T-cell (primary cell): ENCODE results near the gene KIF1A. TPM values are rescaled to one million over a fixed set of nuclear protein-coding genes. Genes with fewer than 3 reads are reported as not detected.
A peak's percentile ranks its signal among the peaks of the same experiment; 100 is the strongest.

Experiments
- ATAC-seq, 4 experiments: fragments of 200-7000 bp in 3 of 4; fragments of 150-1000 bp in 1 of 4; cut with Tn5 transposase; replicated peaks in 1 of 4; 1 replicate in 3 of 4; 2 replicates in 1 of 4; pipeline ENCODE4 v1.10.0; 2021; ENCODE audit warnings: moderate library complexity in 3 of 4, mild to moderate bottlenecking in 2 of 4, moderate number of reproducible peaks in 1 of 4
- CTCF ChIA-PET, 2 donors: fragments of 300-600 bp; sonication (Branson Sonifier 250); formaldehyde crosslinking; loops; one replicate each; lab custom pipeline; 2022; ENCODE audit warnings: antibody characterized with exemption in 2 of 2; lab: Charles Lee
- POLR2A ChIA-PET, 2 donors: fragments of 300-600 bp; sonication (Branson Sonifier 250); formaldehyde crosslinking; loops; one replicate each; lab custom pipeline; 2022; ENCODE audit warnings: antibody characterized with exemption in 2 of 2; lab: Charles Lee
- DNase-seq, 35 experiments: peaks; one replicate each; pipeline versions ENCODE4 v3.0.0 to v3.0.0-alpha.2; 2013 to 2023
- H3K27ac ChIP-seq: one replicate; pipeline ENCODE4 v1.5.1; 2013; ENCODE audit warnings: low read length
- H3K27me3 ChIP-seq, 2 experiments: replicated peaks in 1 of 2; 1 replicate in 1 of 2; 2 replicates in 1 of 2; pipeline versions ENCODE4 v1.6.1 to v1.7.0; 2013; ENCODE audit warnings: low read length in 1 of 2, mixed read lengths in 1 of 2; ENCODE audit not compliant: control insufficient read depth in 2 of 2, insufficient read depth in 2 of 2; ENCODE audit errors: extremely low read depth in 1 of 2
- H3K36me3 ChIP-seq, 2 donors: 1 replicate in 1 of 2; 2 replicates in 1 of 2; pipeline versions ENCODE4 v1.6.1 to v1.7.0; 2013; ENCODE audit warnings: low read length in 1 of 2; ENCODE audit not compliant: control insufficient read depth in 2 of 2, insufficient read depth in 1 of 2; ENCODE audit errors: extremely low read depth in 1 of 2
- H3K4me1 ChIP-seq, 2 experiments: 1 replicate in 1 of 2; 2 replicates in 1 of 2; pipeline versions ENCODE4 v1.6.1 to v1.7.0; 2013; ENCODE audit warnings: low read length in 2 of 2, mixed read lengths in 1 of 2; ENCODE audit not compliant: insufficient read depth in 2 of 2, control insufficient read depth in 1 of 2; ENCODE audit errors: extremely low read depth in 1 of 2
- H3K4me3 ChIP-seq, 2 donors: 1 replicate in 1 of 2; 2 replicates in 1 of 2; pipeline versions ENCODE4 v1.5.1 to v1.7.0; 2013; ENCODE audit warnings: mild to moderate bottlenecking in 2 of 2, low read length in 1 of 2, moderate library complexity in 1 of 2; ENCODE audit not compliant: control insufficient read depth in 1 of 2; ENCODE audit errors: extremely low read depth in 1 of 2
- H3K9me3 ChIP-seq: 2 replicates; pipeline ENCODE4 v1.7.0; 2013
- H3K27ac Mint-ChIP-seq, 2 donors: one replicate each; pipeline ENCODE4 v1.8.0; 2020 to 2021; ENCODE audit warnings: mild to moderate bottlenecking in 2 of 2, mixed read lengths in 2 of 2
- H3K27me3 Mint-ChIP-seq, 2 donors: one replicate each; pipeline ENCODE4 v1.8.0; 2021 to 2022; ENCODE audit warnings: mixed read lengths in 2 of 2
- H3K36me3 Mint-ChIP-seq: one replicate; pipeline ENCODE4 v1.8.0; 2021; ENCODE audit warnings: mixed read lengths
- H3K4me1 Mint-ChIP-seq, 3 donors: one replicate each; pipeline ENCODE4 v1.8.0; 2020 to 2022; ENCODE audit warnings: mixed read lengths in 3 of 3, mild to moderate bottlenecking in 1 of 3
- H3K4me3 Mint-ChIP-seq, 3 donors: one replicate each; pipeline ENCODE4 v1.8.0; 2020 to 2022; ENCODE audit warnings: mild to moderate bottlenecking in 3 of 3, mixed read lengths in 3 of 3, moderate library complexity in 3 of 3
- H3K9me3 Mint-ChIP-seq, 3 donors: one replicate each; pipeline ENCODE4 v1.8.0; 2020 to 2022; ENCODE audit warnings: mixed read lengths in 3 of 3
- WGBS: methylation state at CpG from one replicate; pipeline ENCODE4 v1.1.5; 2013; ENCODE audit warnings: missing lambda C conversion rate; ENCODE audit not compliant: insufficient coverage; 5-methylcytosine and 5-hydroxymethylcytosine counted together
- total RNA-seq, 35 experiments: library from RNA in 6 of 35; stranded (reverse) in 6 of 35; fragments of 120-200 nt in 1 of 35; gene quantifications; one replicate each; pipeline versions ENCODE4 v1.2.1 to v1.2.4 and lab custom pipeline; 2013 to 2026

The KIF1A gene
- total RNA-seq, 5 donors from 2014 or later (not counting 1 experiment from before 2014, with no cell fraction given), result 0.43 to 0.58 (median 0.51) TPM; not detected in 2

DNA sequence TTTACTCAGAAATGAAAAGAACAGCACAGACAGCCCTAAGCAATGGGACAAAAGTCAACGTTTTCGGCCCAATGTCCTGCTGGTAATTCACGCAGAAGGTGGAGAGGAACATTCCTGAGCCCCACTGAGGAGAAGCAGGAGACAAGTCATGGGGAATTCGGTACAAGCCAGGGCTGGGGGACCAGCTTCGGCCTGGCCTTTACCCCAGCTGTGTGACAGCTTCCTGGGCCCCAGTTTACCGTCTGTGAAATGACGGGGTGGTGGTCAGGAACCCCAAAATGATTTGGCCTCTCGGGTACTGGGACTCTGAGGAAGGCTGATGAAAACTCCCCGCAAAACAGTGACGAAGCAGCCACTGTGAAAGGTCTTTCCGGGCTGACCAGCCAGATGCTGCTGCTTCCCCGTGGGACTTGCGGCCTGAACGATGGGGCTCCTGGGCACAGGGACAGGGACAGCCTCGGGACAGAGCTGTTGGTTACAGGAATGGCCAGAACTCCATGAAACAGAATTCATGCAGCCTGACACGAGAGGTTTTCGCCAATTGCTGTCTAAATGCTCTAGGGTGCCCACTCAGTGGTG, 21.6 kb downstream of the KIF1A start:
- peaks cover 0 to 4% (median 0%) of the 10 kb centered on the region in 3 donors for H3K9me3 Mint-ChIP-seq
- POLR2A ChIA-PET, result no interaction called here
- Histone ChIP-seq H3K27ac (no peak overlapping the region), H3K27me3 (peaks cover 7 to 57% of the 10 kb centered on the region in 2 experiments), H3K4me1 (no peaks in the 10 kb centered on the region), H3K9me3 (no peaks in the 10 kb centered on the region), H3K36me3 (no peaks in the 10 kb centered on the region), H3K4me3 (no peak overlapping the region)
- no peaks in the 10 kb centered on the region for H3K36me3 Mint-ChIP-seq
- CTCF ChIA-PET, result no interaction called here
- ATAC-seq (no peak), DNase-seq (no peak)
- no peak overlapping the region for H3K27ac Mint-ChIP-seq
- H3K4me1 Mint-ChIP-seq, result no peaks in the 10 kb centered on the region
- 71% methylated on average over 16 of the region's 17 CpGs for WGBS
- H3K27me3 Mint-ChIP-seq, result peaks cover 43 to 50% of the 10 kb centered on the region in 2 donors
- no peak overlapping the region for H3K4me3 Mint-ChIP-seq

DNA sequence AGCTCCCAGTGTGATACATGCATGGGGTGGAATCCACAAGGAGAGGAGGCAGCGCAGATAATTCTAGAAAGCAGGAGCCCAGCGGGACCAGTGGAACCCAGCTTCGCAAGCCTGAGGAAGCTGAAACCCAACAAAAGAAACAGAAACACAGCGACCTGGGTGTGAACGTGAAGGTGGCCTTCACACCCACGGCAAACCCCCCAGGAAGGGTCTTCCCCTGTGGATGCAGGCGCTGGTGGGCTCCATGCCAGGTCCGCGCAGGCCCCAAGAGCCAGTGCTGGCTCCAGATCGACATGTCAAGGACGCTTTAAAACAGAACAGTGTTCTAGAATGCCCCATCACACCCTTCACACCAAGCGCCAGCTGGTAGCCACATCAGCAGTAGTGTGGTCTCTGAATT, 22.1 kb downstream of the KIF1A start:
- ATAC-seq (no peak), DNase-seq (peak in 1 of 35 experiments; percentile 14)
- CTCF ChIA-PET, result no interaction called here
- Mint-ChIP-seq H3K4me3 (no peak overlapping the region), H3K9me3 (peaks cover 0 to 4% (median 0%) of the 10 kb centered on the region in 3 donors), H3K36me3 (no peaks in the 10 kb centered on the region), H3K4me1 (no peaks in the 10 kb centered on the region), H3K27ac (no peak overlapping the region), H3K27me3 (peaks cover 39 to 50% of the 10 kb centered on the region in 2 donors)
- 78% methylated on average over 8 of the region's 12 CpGs for WGBS
- no peak overlapping the region for H3K4me3 ChIP-seq
- H3K36me3 ChIP-seq, result no peaks in the 10 kb centered on the region
- no peaks in the 10 kb centered on the region for H3K9me3 ChIP-seq
- POLR2A ChIA-PET, result no interaction called here
- no peak overlapping the region for H3K27ac ChIP-seq
- H3K27me3 ChIP-seq, result peaks cover 7 to 57% of the 10 kb centered on the region in 2 experiments
- H3K4me1 ChIP-seq, result no peaks in the 10 kb centered on the region

DNA sequence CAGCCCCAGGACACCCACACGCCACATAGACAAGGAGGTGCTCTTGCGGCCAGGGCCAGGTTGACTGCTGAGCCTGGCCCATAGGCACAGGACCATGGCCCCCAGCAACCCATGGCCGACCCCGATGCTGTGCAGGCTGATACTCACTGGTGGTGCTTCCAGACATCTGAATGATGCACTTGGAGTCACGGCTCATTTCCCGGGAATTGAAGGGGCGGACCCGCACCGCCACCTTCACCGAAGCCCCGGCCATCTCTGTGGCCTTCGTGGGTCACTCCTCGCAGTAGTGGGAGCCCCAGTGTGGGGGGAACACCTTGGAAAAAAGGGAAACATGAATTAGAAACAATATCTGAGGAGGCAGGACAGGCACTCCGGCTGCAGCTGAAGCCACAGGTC, 22.5 kb downstream of the KIF1A start:
- Histone ChIP-seq H3K36me3 (no peaks in the 10 kb centered on the region), H3K27ac (no peak overlapping the region), H3K4me1 (no peaks in the 10 kb centered on the region), H3K9me3 (no peaks in the 10 kb centered on the region), H3K27me3 (peaks cover 4 to 60% of the 10 kb centered on the region in 2 experiments), H3K4me3 (no peak overlapping the region)
- peaks cover 36 to 48% of the 10 kb centered on the region in 2 donors for H3K27me3 Mint-ChIP-seq
- no peak overlapping the region for H3K4me3 Mint-ChIP-seq
- H3K4me1 Mint-ChIP-seq, result no peaks in the 10 kb centered on the region
- H3K27ac Mint-ChIP-seq, result no peak overlapping the region
- H3K36me3 Mint-ChIP-seq, result no peaks in the 10 kb centered on the region
- POLR2A ChIA-PET, result no interaction called here
- CTCF ChIA-PET, result no interaction called here
- ATAC-seq (no peak), DNase-seq (peak in 1 of 35 experiments; percentile 18)
- WGBS, result 92% methylated on average over 9 of the region's 14 CpGs
- peaks cover 0 to 4% (median 0%) of the 10 kb centered on the region in 3 donors for H3K9me3 Mint-ChIP-seq

DNA sequence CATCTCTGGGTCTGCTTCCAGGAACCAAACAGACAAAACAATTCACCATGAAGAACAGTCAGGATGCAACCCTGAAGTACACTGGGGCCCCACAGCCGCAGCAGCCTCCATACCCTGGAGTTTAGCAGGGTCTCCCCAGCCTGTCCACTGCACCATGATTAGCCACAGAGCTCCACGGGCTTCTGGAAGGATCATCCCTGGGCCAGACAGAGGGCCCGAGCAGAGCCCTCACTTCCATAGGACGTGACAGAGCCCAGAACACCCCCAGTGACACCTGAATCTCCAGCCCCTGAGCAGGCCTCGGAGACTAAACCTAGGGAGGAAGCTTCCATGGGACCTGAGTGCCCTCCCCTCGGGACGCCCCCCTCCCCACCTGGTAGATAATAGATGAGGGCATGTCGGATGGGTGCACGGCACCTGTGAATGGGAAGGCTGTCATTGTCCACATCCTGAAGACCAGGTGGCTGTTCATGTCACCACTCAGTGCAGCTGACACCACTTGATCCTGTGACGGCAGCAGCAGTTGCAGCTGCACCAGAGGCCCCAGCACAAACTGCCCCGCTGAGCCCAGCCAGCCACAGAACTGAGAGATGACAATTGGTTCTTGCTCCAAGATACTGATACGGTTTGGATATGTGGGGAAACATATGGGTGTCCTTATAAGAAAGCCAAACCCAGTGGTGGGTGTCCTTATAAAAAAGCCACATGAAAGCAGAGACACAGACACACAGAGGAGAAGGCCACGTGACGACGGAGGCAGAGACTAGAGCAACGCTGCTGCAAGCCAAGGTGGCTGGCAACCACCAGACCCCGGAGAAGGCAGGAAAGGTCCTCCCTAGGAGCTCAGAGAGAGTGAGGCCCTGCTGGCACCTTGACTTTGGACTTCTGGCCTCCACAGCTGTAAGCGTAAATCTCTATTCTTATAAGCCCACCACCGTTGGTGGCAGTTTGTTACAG, 23.2 kb downstream of the KIF1A start:
- Histone ChIP-seq H3K36me3 (no peaks in the 10 kb centered on the region), H3K9me3 (no peaks in the 10 kb centered on the region), H3K27ac (no peak overlapping the region), H3K27me3 (peaks cover 4 to 63% of the 10 kb centered on the region in 2 experiments), H3K4me3 (no peak overlapping the region), H3K4me1 (no peaks in the 10 kb centered on the region)
- no peaks in the 10 kb centered on the region for H3K4me1 Mint-ChIP-seq
- peak in 1 of 35 experiments; percentile 2 for DNase-seq
- H3K9me3 Mint-ChIP-seq, result peaks cover 0 to 4% (median 0%) of the 10 kb centered on the region in 3 donors
- no peaks in the 10 kb centered on the region for H3K36me3 Mint-ChIP-seq
- ChIA-PET CTCF (no interaction called here), POLR2A (no interaction called here)
- H3K4me3 Mint-ChIP-seq, result no peak overlapping the region
- ATAC-seq, result no peak
- H3K27ac Mint-ChIP-seq, result no peak overlapping the region
- 74% methylated on average over 16 of the region's 19 CpGs for WGBS
- H3K27me3 Mint-ChIP-seq, result peaks cover 36 to 45% of the 10 kb centered on the region in 2 donors

DNA sequence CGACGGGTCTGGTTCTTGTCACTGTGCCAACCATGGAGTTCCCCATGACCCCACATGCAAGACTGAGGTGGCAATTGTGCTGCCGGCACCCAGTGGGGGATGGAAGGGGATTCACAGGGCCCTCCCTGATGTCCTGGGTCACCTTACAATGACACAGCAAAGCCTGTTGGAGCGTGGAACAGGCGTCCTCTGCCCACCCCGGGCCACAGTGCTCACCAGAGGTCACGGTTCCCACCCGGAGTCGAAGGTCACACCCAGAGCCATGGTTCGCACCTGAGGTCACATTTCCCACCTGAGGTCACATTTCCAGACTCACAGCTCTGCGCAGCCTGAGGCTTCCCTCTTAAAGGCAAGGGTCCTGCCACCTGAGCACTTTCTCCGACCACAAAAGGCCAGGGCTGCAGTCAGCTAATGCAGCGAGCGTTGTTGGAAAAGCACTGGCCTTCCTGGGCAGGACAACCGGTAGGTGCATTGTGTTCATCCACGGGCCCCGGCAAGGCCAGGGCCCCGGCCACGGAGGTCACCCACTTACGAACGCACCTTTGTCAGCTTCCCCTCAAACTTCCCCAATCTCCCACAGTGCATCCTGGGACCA, 24.0 kb downstream of the KIF1A start:
- DNase-seq (peak in 2 of 35 experiments; percentile 0 to 2), ATAC-seq (no peak)
- H3K4me3 Mint-ChIP-seq, result no peak overlapping the region
- Histone ChIP-seq H3K4me3 (no peak overlapping the region), H3K9me3 (no peaks in the 10 kb centered on the region), H3K27me3 (peaks cover 0 to 61% of the 10 kb centered on the region in 2 experiments), H3K36me3 (no peaks in the 10 kb centered on the region), H3K4me1 (no peaks in the 10 kb centered on the region), H3K27ac (no peak overlapping the region)
- WGBS, result 84% methylated on average over 18 of the region's 21 CpGs
- POLR2A ChIA-PET, result no interaction called here
- H3K27ac Mint-ChIP-seq, result no peak overlapping the region
- CTCF ChIA-PET, result no interaction called here
- H3K36me3 Mint-ChIP-seq, result no peaks in the 10 kb centered on the region
- H3K4me1 Mint-ChIP-seq, result no peaks in the 10 kb centered on the region
- peaks cover 0 to 2% (median 0%) of the 10 kb centered on the region in 3 donors for H3K9me3 Mint-ChIP-seq
- H3K27me3 Mint-ChIP-seq, result peaks cover 34 to 39% of the 10 kb centered on the region in 2 donors

DNA sequence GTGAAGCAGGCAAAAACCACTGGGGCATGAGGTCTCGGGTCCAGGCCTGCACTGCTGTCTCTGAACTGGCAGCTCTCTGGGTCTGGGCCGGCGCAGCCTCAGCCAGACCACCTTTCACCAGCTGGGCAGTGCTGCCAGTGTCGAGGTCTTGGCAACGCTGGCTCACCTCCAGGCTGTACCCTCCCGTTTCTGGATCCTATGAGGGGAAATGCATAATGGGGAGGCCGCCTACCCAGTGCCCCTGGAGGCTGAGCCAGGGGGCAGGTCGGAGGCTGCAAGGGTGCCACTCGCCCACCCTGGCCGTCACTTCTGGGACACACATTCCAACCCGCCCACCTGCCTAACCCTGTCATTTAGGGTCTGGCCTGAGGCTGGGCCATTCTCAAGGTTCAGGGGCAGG, 24.6 kb downstream of the KIF1A start:
- H3K4me3 Mint-ChIP-seq, result no peak overlapping the region
- no peak overlapping the region for H3K27ac Mint-ChIP-seq
- Histone ChIP-seq H3K36me3 (no peaks in the 10 kb centered on the region), H3K27ac (no peak overlapping the region), H3K9me3 (no peaks in the 10 kb centered on the region), H3K27me3 (peaks cover 0 to 58% of the 10 kb centered on the region in 2 experiments), H3K4me1 (no peaks in the 10 kb centered on the region), H3K4me3 (no peak overlapping the region)
- ATAC-seq (no peak), DNase-seq (peak in 2 of 35 experiments; percentile 2)
- H3K27me3 Mint-ChIP-seq, result peaks cover 29 to 36% of the 10 kb centered on the region in 2 donors
- no peaks in the 10 kb centered on the region for H3K4me1 Mint-ChIP-seq
- no peaks in the 10 kb centered on the region for H3K9me3 Mint-ChIP-seq
- ChIA-PET POLR2A (no interaction called here), CTCF (no interaction called here)
- WGBS, result 77% methylated on average over 11 of the region's 11 CpGs
- no peaks in the 10 kb centered on the region for H3K36me3 Mint-ChIP-seq
